Midbrain (tissue), 1 donor: ENCODE results near the gene UBAC2.
A peak's percentile ranks its signal among the peaks of the same experiment; 100 is the strongest.

Experiments
- DNase-seq: peaks from one replicate; lab custom pipeline; 2025; lab: John Stamatoyannopoulos, UW

The UBAC2 gene

GRCh38 chr13:99360696-99361095 is 160.0 kb downstream of the UBAC2 start:
- no peak for DNase-seq

- DNase-seq = no peak
Measured at GRCh38 chr13:99361197-99361596, 160.5 kb downstream of the UBAC2 start.

- no peak for DNase-seq
Measured at GRCh38 chr13:99362362-99362761, 161.7 kb downstream of the UBAC2 start.

- no peak for DNase-seq
Measured at GRCh38 chr13:99363391-99363790, 162.7 kb downstream of the UBAC2 start.

- DNase-seq = no peak
Measured at GRCh38 chr13:99363949-99364348, 163.3 kb downstream of the UBAC2 start.

GRCh38 chr13:99366075-99366987 is 165.7 kb downstream of the UBAC2 start:
- no peak for DNase-seq

- DNase-seq = no peak
Measured at GRCh38 chr13:99367106-99367616, 166.5 kb downstream of the UBAC2 start.

- no peak for DNase-seq
Measured at GRCh38 chr13:99367663-99368448, 167.2 kb downstream of the UBAC2 start.

GRCh38 chr13:99370481-99371275 is 170.0 kb downstream of the UBAC2 start:
- DNase-seq = no peak

- DNase-seq = peak; percentile 24
Measured at GRCh38 chr13:99371956-99372355, 171.3 kb downstream of the UBAC2 start.

- no peak for DNase-seq
Measured at GRCh38 chr13:99373436-99373835, 172.8 kb downstream of the UBAC2 start.

GRCh38 chr13:99374169-99374991 is 173.7 kb downstream of the UBAC2 start:
- no peak for DNase-seq

- DNase-seq = no peak
Measured at GRCh38 chr13:99374994-99375737, 174.5 kb downstream of the UBAC2 start.

- DNase-seq = no peak
Measured at GRCh38 chr13:99375738-99376080, 175.1 kb downstream of the UBAC2 start.

- DNase-seq = no peak
Measured at GRCh38 chr13:99376132-99376531, 175.5 kb downstream of the UBAC2 start.

- DNase-seq = no peak
Measured at GRCh38 chr13:99376924-99377323, 176.3 kb downstream of the UBAC2 start.

- DNase-seq = no peak
Measured at GRCh38 chr13:99377641-99378040, 177.0 kb downstream of the UBAC2 start.

GRCh38 chr13:99378985-99379733 is 178.5 kb downstream of the UBAC2 start:
- DNase-seq = no peak
